ENCODE measurements around the gene ZNF428.
A peak's percentile ranks its signal among the peaks of the same experiment; 100 is the strongest.
"Not testable (repeated sequence)": the region's sequence is repeated elsewhere in the genome, so short reads cannot be mapped to it uniquely, and the experiment has no call there.

Gene ZNF428

GRCh38 chr19:43591904-43592772, 27.3 kb downstream of the ZNF428 start:
- no peak for DNase-seq

GRCh38 chr19:43589678-43590077, 29.8 kb downstream of the ZNF428 start:
- DNase-seq: no peak

GRCh38 chr19:43589277-43589676, 30.2 kb downstream of the ZNF428 start:
- no peak for DNase-seq

GRCh38 chr19:43587029-43587428, 32.4 kb downstream of the ZNF428 start:
- DNase-seq: not testable (repeated sequence)

- DNase-seq: no peak
These were observed 33.1 kb downstream of the ZNF428 start for GRCh38 chr19:43586346-43586745.

- DNase-seq: no peak
These were observed 34.9 kb downstream of the ZNF428 start for GRCh38 chr19:43584484-43584883.

- DNase-seq: no peak
These were observed 36.9 kb downstream of the ZNF428 start for GRCh38 chr19:43582495-43582894.

- DNase-seq: no peak
These were observed 38.0 kb downstream of the ZNF428 start for GRCh38 chr19:43581467-43581866.

- no peak for DNase-seq
These were observed 40.6 kb downstream of the ZNF428 start for GRCh38 chr19:43578787-43579186.

GRCh38 chr19:43575955-43576878, 43.2 kb downstream of the ZNF428 start:
- DNase-seq: peak; percentile 29

- peak; percentile 99 for DNase-seq
These were observed 44.1 kb downstream of the ZNF428 start, which contains the start of the genes PINLYP and XRCC1 for GRCh38 chr19:43575156-43575950. Gene PINLYP (plus strand): TSS chr19:43575801. CDS start chr19:43577192, 1,391 bp downstream. Gene XRCC1 (minus strand): TSS chr19:43575527. CDS start chr19:43575458, 69 bp downstream.

GRCh38 chr19:43574424-43575155, 44.8 kb downstream of the ZNF428 start:
- peak; percentile 34 for DNase-seq

- DNase-seq: no peak
These were observed 47.2 kb downstream of the ZNF428 start for GRCh38 chr19:43572171-43572588.

- DNase-seq: no peak
These were observed 49.1 kb downstream of the ZNF428 start for GRCh38 chr19:43570174-43570791.

- no peak for DNase-seq
These were observed 49.8 kb downstream of the ZNF428 start for GRCh38 chr19:43569657-43570056.

- DNase-seq: peak; percentile 28
These were observed 54.6 kb downstream of the ZNF428 start for GRCh38 chr19:43564800-43565199.

GRCh38 chr19:43563816-43564457, 55.5 kb downstream of the ZNF428 start:
- DNase-seq: peak; percentile 15

- DNase-seq: peak; percentile 57
These were observed 56.7 kb downstream of the ZNF428 start for GRCh38 chr19:43562698-43563241.

GRCh38 chr19:43562226-43562697, 57.2 kb downstream of the ZNF428 start:
- DNase-seq: no peak

Data from right hindlimb (tissue), 1 donor.